OCI-LY7 (cell line): ENCODE data around the gene FOXF1. TPM values are rescaled to one million over a fixed set of nuclear protein-coding genes. Genes with fewer than 3 reads are reported as not detected.

Source experiments
- BruUV-seq: library from RNA; stranded (reverse); fragments of 400-500 nt; replicated peaks from 2 replicates; lab custom pipeline; 2021; lab: Mats Ljungman, UMichigan
- CTCF ChIA-PET: fragments of 300-600 bp; sonication (Branson Sonifier 250); formaldehyde crosslinking; loops from one replicate; lab custom pipeline; 2022; ENCODE audit warnings: antibody characterized with exemption; ENCODE audit not compliant: unreplicated experiment; lab: Charles Lee
- POLR2A ChIA-PET: fragments of 300-600 bp; sonication (Branson Sonifier 250); formaldehyde crosslinking; loops from one replicate; lab custom pipeline; 2022; ENCODE audit warnings: antibody characterized with exemption; lab: Charles Lee
- DNase-seq: peaks from one replicate; pipeline ENCODE4 v3.0.0-alpha.2; 2015; ENCODE audit warnings: low spot score
- H2AFZ ChIP-seq: fragments of 200-600 bp; sonication (generic), shearing (Covaris generic); 2 replicates; pipeline ENCODE4 v1.6.1; 2014; ENCODE audit warnings: mild to moderate bottlenecking, antibody characterized with exemption, low read length, moderate library complexity
- H3K27ac ChIP-seq: fragments of 200-600 bp; sonication (generic); 2 replicates; pipeline ENCODE4 v1.5.1; 2014; ENCODE audit warnings: mixed run types, low read depth, mild to moderate bottlenecking, moderate library complexity, low read length, inconsistent platforms; ENCODE audit not compliant: poor library complexity, severe bottlenecking
- H3K36me3 ChIP-seq: fragments of 200-600 bp; sonication (generic); 2 replicates; pipeline ENCODE4 v1.6.1; 2014; ENCODE audit warnings: mild to moderate bottlenecking, antibody characterized with exemption, low read length, moderate library complexity, mixed read lengths; ENCODE audit not compliant: insufficient read depth
- H3K4me1 ChIP-seq: fragments of 200-600 bp; sonication (generic); 2 replicates; pipeline ENCODE4 v1.5.1; 2014; ENCODE audit warnings: mild to moderate bottlenecking, low read length; ENCODE audit not compliant: insufficient read depth, poor library complexity, severe bottlenecking
- H3K4me2 ChIP-seq: fragments of 200-600 bp; sonication (generic); 2 replicates; pipeline ENCODE4 v1.6.1; 2014; ENCODE audit warnings: mild to moderate bottlenecking, low read length
- H3K4me3 ChIP-seq: fragments of 200-600 bp; sonication (generic); 2 replicates; pipeline ENCODE4 v1.5.1; 2014; ENCODE audit warnings: mild to moderate bottlenecking, low read depth, low read length; ENCODE audit not compliant: poor library complexity, severe bottlenecking
- H3K79me2 ChIP-seq: fragments of 200-600 bp; sonication (generic); 2 replicates; pipeline ENCODE4 v1.6.1; 2016; ENCODE audit warnings: low read depth, mild to moderate bottlenecking, low read length, moderate library complexity, mixed read lengths; ENCODE audit not compliant: insufficient read depth
- H3K9me2 ChIP-seq: fragments of 200-600 bp; sonication (generic); 2 replicates; pipeline ENCODE4 v1.6.1; 2016; ENCODE audit warnings: mild to moderate bottlenecking, low read length, mixed read lengths; ENCODE audit not compliant: insufficient read depth
- H3K9me3 ChIP-seq: fragments of 200-600 bp; sonication (generic); 2 replicates; pipeline ENCODE4 v1.6.1; 2014; ENCODE audit warnings: mild to moderate bottlenecking, mixed run types, low read length, mixed read lengths
- H4K20me1 ChIP-seq: fragments of 200-600 bp; sonication (generic); 2 replicates; pipeline ENCODE4 v1.6.1; 2014; ENCODE audit warnings: mild to moderate bottlenecking, antibody characterized with exemption, low read length, moderate library complexity, mixed read lengths; ENCODE audit not compliant: insufficient read depth
- CTCF ChIP-seq: fragments of 200-600 bp; sonication (generic); conservative IDR thresholded peaks from 2 replicates; pipeline ENCODE4 v1.5.1; 2014; ENCODE audit warnings: mild to moderate bottlenecking, antibody characterized with exemption, low read length, moderate library complexity, mixed read lengths
- EZH2phosphoT487 ChIP-seq: fragments of 200-600 bp; sonication (generic); IDR thresholded peaks from 2 replicates; pipeline ENCODE4 v1.6.1; 2018; ENCODE audit warnings: low read depth, borderline replicate concordance, mild to moderate bottlenecking, mixed run types, antibody characterized with exemption, low read length, moderate library complexity, mixed read lengths
- intact Hi-C: fragments of 100-400 bp; cut with micrococcal nuclease; formaldehyde crosslinking; loops from one replicate; pipeline ENCODE4 v1.10.0; 2022; ENCODE audit not compliant: unreplicated experiment
- total RNA-seq, 2 experiments: library from RNA; depleted of rRNA in 1 of 2; stranded (reverse); fragments of >200 nt in 1 of 2; shearing (Covaris generic) in 1 of 2; gene quantifications; 2 replicates each; pipeline ENCODE4 v1.2.3, GENCODE V29; 2014 to 2022

The FOXF1 gene
- total RNA-seq, 2 experiments from 2014 or later: not detected

DNA sequence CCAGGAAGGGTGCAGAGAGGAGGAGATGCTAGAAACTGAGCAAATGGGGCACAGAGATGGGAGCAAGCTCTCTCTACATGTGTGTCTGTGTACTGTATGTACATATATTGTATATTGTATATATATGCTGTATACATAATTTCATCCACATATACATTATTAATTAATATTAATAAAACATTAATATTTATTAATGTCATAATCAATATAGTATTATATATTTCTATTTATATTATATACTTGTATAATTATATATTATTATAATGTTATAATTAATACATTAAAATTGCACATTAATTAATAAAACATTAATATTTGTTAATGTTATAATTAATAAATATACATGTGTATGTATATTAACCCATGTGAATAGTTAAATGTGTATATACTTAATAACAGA lies 31.5 kb upstream of the FOXF1 start:
- no peaks in the 10 kb centered on the region for H4K20me1 ChIP-seq
- DNase-seq: no peak
- H3K36me3 ChIP-seq: no peaks in the 10 kb centered on the region
- no peak overlapping the region for H3K27ac ChIP-seq
- TF ChIP-seq CTCF: no peak
- no peak for TF ChIP-seq EZH2phosphoT487
- H3K79me2 ChIP-seq: no peaks in the 10 kb centered on the region
- no peaks in the 10 kb centered on the region for H3K9me3 ChIP-seq
- no peak overlapping the region for H2AFZ ChIP-seq
- no peak overlapping the region for H3K4me3 ChIP-seq
- H3K9me2 ChIP-seq: no peaks in the 10 kb centered on the region
- H3K4me2 ChIP-seq: no peak overlapping the region
- POLR2A ChIA-PET: no interaction called here
- intact Hi-C loops: no loop called here
- H3K4me1 ChIP-seq: no peaks in the 10 kb centered on the region
- CTCF ChIA-PET: no interaction called here
- no TSS peak for BruUV-seq

- TF ChIP-seq EZH2phosphoT487 (no peak), CTCF (no peak)
- CTCF ChIA-PET: no interaction called here
- no peaks in the 10 kb centered on the region for H4K20me1 ChIP-seq
- no peaks in the 10 kb centered on the region for H3K4me1 ChIP-seq
- H3K36me3 ChIP-seq: no peaks in the 10 kb centered on the region
- H3K4me2 ChIP-seq: no peak overlapping the region
- no peak overlapping the region for H3K4me3 ChIP-seq
- no peak overlapping the region for H3K27ac ChIP-seq
- H2AFZ ChIP-seq: no peak overlapping the region
- DNase-seq: no peak
- intact Hi-C loops: no loop called here
- no peaks in the 10 kb centered on the region for H3K9me3 ChIP-seq
- no peaks in the 10 kb centered on the region for H3K9me2 ChIP-seq
- POLR2A ChIA-PET: no interaction called here
- no TSS peak for BruUV-seq
- no peaks in the 10 kb centered on the region for H3K79me2 ChIP-seq
Observed at GRCh38 chr16:86479419-86479818, 30.9 kb upstream of the FOXF1 start.

GRCh38 chr16:86480444-86480843 lies 29.9 kb upstream of the FOXF1 start:
- ChIA-PET POLR2A (no interaction called here), CTCF (no interaction called here)
- no peak overlapping the region for H2AFZ ChIP-seq
- no peak for DNase-seq
- no peaks in the 10 kb centered on the region for H3K79me2 ChIP-seq
- no peaks in the 10 kb centered on the region for H3K9me3 ChIP-seq
- H3K4me2 ChIP-seq: no peak overlapping the region
- no peaks in the 10 kb centered on the region for H3K9me2 ChIP-seq
- TF ChIP-seq EZH2phosphoT487 (no peak), CTCF (no peak)
- intact Hi-C loops: no loop called here
- BruUV-seq: no TSS peak
- no peaks in the 10 kb centered on the region for H3K36me3 ChIP-seq
- H3K4me3 ChIP-seq: no peak overlapping the region
- no peaks in the 10 kb centered on the region for H3K4me1 ChIP-seq
- H4K20me1 ChIP-seq: no peaks in the 10 kb centered on the region
- no peak overlapping the region for H3K27ac ChIP-seq
